ENCODE results near the gene PIGN. TPM values are rescaled to one million over a fixed set of nuclear protein-coding genes. Genes with fewer than 3 reads are reported as not detected.

Gene PIGN
- total RNA-seq, 2 experiments from 2014 or later: 21.5 to 25.0 TPM

GRCh38 chr18:61998335-61998734, 188.5 kb downstream of the PIGN start:
- Mint-ChIP-seq H3K9me3 (peaks cover 7% of the 10 kb centered on the region), H3K27ac (no peak overlapping the region), H3K36me3 (no peaks in the 10 kb centered on the region), H3K4me3 (no peak overlapping the region), H3K27me3 (peaks cover 4% of the 10 kb centered on the region), H3K4me1 (peaks cover 3% of the 10 kb centered on the region)
- DNase-seq: no peak

GRCh38 chr18:61995618-61996017, 191.2 kb downstream of the PIGN start:
- H3K27ac Mint-ChIP-seq: no peak overlapping the region

GRCh38 chr18:61993831-61994230, 193.0 kb downstream of the PIGN start:
- Mint-ChIP-seq H3K4me1 (peaks cover 9% of the 10 kb centered on the region), H3K27me3 (peaks cover 4% of the 10 kb centered on the region), H3K27ac (no peak overlapping the region), H3K36me3 (no peaks in the 10 kb centered on the region), H3K9me3 (no peaks in the 10 kb centered on the region), H3K4me3 (no peak overlapping the region)
- no peak for DNase-seq

More at GRCh38 chr18:61995618-61996017, 191.2 kb downstream of the PIGN start:
- H3K27me3 Mint-ChIP-seq: peaks cover 4% of the 10 kb centered on the region
- no peak overlapping the region for H3K4me3 Mint-ChIP-seq
- H3K4me1 Mint-ChIP-seq: peaks cover 10% of the 10 kb centered on the region
- no peak for DNase-seq
- no peaks in the 10 kb centered on the region for H3K36me3 Mint-ChIP-seq
- H3K9me3 Mint-ChIP-seq: peaks cover 5% of the 10 kb centered on the region

GRCh38 chr18:61992923-61993322, 193.9 kb downstream of the PIGN start:
- H3K9me3 Mint-ChIP-seq: no peaks in the 10 kb centered on the region
- H3K4me1 Mint-ChIP-seq: peaks cover 7% of the 10 kb centered on the region
- H3K36me3 Mint-ChIP-seq: no peaks in the 10 kb centered on the region
- H3K4me3 Mint-ChIP-seq: no peak overlapping the region
- H3K27ac Mint-ChIP-seq: no peak overlapping the region
- H3K27me3 Mint-ChIP-seq: peaks cover under 1% of the 10 kb centered on the region
- no peak for DNase-seq

- Mint-ChIP-seq H3K36me3 (no peaks in the 10 kb centered on the region), H3K9me3 (no peaks in the 10 kb centered on the region), H3K4me1 (peaks cover 7% of the 10 kb centered on the region), H3K4me3 (no peak overlapping the region), H3K27ac (no peak overlapping the region), H3K27me3 (no peaks in the 10 kb centered on the region)
- no peak for DNase-seq
Observed at GRCh38 chr18:61992285-61992684, 194.6 kb downstream of the PIGN start.

- no peak for DNase-seq
- H3K4me1 Mint-ChIP-seq: peaks cover 7% of the 10 kb centered on the region
- H3K27ac Mint-ChIP-seq: no peak overlapping the region
- no peak overlapping the region for H3K4me3 Mint-ChIP-seq
- no peaks in the 10 kb centered on the region for H3K27me3 Mint-ChIP-seq
- H3K36me3 Mint-ChIP-seq: no peaks in the 10 kb centered on the region
- H3K9me3 Mint-ChIP-seq: no peaks in the 10 kb centered on the region
Observed at GRCh38 chr18:61991836-61992235, 195.0 kb downstream of the PIGN start.

GRCh38 chr18:61991201-61991600, 195.7 kb downstream of the PIGN start:
- H3K36me3 Mint-ChIP-seq: no peaks in the 10 kb centered on the region
- H3K27me3 Mint-ChIP-seq: no peaks in the 10 kb centered on the region
- no peak overlapping the region for H3K27ac Mint-ChIP-seq
- H3K9me3 Mint-ChIP-seq: no peaks in the 10 kb centered on the region
- H3K4me1 Mint-ChIP-seq: peaks cover 7% of the 10 kb centered on the region
- no peak overlapping the region for H3K4me3 Mint-ChIP-seq
- no peak for DNase-seq

Other genes with a start within 250 kb of the PIGN start
- gene RELCH, start 199 bp upstream of the PIGN start, total RNA-seq: 10 to 100 TPM; 13.5 to 13.9 TPM
- 1 to 10 TPM; 2.4 to 2.7 TPM for gene TNFRSF11A, start 138.3 kb upstream of the PIGN start, total RNA-seq

All from activated naive CD8-positive, alpha-beta T cell treated with anti-CD3 and anti-CD28 coated beads for 36 hours (primary cell).